ENCODE data around the gene BSPRY. TPM values are rescaled to one million over a fixed set of nuclear protein-coding genes. Genes with fewer than 3 reads are reported as not detected.
A peak's percentile ranks its signal among the peaks of the same experiment; 100 is the strongest.

Gene BSPRY
- total and polyA plus RNA-seq, 2 of the 13 experiments (the other 11 are each of a cell fraction or from before 2014, with no cell fraction given) = 0.09 to 0.26 TPM

DNA sequence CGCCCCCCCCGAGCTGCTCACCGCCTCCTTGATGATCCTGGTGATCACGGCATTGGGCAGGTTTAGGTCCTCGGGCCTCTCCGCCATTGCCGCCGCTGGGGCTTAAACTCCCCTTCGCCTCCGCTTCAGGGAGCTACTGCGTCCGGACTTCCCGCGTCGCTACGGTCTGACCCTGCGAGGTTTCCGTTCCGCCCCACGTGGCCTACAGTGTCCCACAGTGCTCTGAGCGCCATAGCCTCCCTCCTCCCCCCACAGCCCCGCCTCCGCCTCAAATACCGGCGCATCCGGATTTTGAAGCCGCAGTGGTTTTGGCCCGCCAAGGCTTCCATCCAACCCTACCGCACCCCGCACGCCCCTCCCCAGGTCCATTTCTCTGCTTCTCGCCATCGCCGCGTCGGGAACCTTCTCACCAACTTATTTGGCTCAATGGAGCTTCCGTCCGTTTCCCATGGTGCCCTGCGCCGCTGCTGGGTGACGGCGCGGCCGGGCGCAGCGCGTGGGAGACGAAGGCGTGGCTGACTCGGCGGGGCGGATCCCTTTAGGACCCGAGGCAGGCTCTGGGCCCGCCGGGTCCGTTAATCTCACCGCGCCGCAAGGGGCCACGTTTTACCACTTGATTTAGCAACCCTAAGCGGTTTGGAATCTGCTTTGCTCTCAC is 61.0 kb downstream of the BSPRY start, which contains the start of the genes C9orf43 and POLE3 (continued):
- TF ChIP-seq FOXK2 (IDR thresholded peaks at IDR 0.05) (no peak; the same call in 1 of the 2 replicates), ZNF24 (IDR thresholded peaks at IDR 0.05) (no peak), ARHGAP35 (CRISPR knock-in tag; IDR thresholded peaks at IDR 0.05; ENCODE audit: borderline replicate concordance) (peak; percentile 76), ZNF143 (CRISPR knock-in tag; IDR thresholded peaks at IDR 0.05) (peak; percentile 96), ARNTL (CRISPR knock-in tag; IDR thresholded peaks at IDR 0.05) (peak; percentile 56), RFX1 (IDR thresholded peaks at IDR 0.05) (no peak; the same call in 1 of the 2 replicates), HNRNPUL1 (IDR thresholded peaks at IDR 0.05; ENCODE audit: low read depth, low read length) (0 out of 2 replicates have a peak, but pooled peaks have one; percentile 63), TSC22D2 (CRISPR knock-in tag; IDR thresholded peaks at IDR 0.05; ENCODE audit: borderline replicate concordance) (peak; percentile 85; the same call in 1 of the 2 replicates), HOXA3 (CRISPR knock-in tag; IDR thresholded peaks at IDR 0.05) (peak; percentile 95), RELA (CRISPR knock-in tag; IDR thresholded peaks at IDR 0.05) (no peak), ZNF772 (CRISPR knock-in tag; IDR thresholded peaks at IDR 0.05) (peak; percentile 76)
- TF ChIP-seq, protein P1, sequence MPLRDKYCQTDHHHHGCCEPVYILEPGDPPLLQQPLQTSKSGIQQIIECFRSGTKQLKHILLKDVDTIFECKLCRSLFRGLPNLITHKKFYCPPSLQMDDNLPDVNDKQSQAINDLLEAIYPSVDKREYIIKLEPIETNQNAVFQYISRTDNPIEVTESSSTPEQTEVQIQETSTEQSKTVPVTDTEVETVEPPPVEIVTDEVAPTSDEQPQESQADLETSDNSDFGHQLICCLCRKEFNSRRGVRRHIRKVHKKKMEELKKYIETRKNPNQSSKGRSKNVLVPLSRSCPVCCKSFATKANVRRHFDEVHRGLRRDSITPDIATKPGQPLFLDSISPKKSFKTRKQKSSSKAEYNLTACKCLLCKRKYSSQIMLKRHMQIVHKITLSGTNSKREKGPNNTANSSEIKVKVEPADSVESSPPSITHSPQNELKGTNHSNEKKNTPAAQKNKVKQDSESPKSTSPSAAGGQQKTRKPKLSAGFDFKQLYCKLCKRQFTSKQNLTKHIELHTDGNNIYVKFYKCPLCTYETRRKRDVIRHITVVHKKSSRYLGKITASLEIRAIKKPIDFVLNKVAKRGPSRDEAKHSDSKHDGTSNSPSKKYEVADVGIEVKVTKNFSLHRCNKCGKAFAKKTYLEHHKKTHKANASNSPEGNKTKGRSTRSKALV (CRISPR knock-in tag; IDR thresholded peaks at IDR 0.05) = peak; percentile 69; the same call in 1 of the 2 replicates
- TF ChIP-seq, protein P2, sequence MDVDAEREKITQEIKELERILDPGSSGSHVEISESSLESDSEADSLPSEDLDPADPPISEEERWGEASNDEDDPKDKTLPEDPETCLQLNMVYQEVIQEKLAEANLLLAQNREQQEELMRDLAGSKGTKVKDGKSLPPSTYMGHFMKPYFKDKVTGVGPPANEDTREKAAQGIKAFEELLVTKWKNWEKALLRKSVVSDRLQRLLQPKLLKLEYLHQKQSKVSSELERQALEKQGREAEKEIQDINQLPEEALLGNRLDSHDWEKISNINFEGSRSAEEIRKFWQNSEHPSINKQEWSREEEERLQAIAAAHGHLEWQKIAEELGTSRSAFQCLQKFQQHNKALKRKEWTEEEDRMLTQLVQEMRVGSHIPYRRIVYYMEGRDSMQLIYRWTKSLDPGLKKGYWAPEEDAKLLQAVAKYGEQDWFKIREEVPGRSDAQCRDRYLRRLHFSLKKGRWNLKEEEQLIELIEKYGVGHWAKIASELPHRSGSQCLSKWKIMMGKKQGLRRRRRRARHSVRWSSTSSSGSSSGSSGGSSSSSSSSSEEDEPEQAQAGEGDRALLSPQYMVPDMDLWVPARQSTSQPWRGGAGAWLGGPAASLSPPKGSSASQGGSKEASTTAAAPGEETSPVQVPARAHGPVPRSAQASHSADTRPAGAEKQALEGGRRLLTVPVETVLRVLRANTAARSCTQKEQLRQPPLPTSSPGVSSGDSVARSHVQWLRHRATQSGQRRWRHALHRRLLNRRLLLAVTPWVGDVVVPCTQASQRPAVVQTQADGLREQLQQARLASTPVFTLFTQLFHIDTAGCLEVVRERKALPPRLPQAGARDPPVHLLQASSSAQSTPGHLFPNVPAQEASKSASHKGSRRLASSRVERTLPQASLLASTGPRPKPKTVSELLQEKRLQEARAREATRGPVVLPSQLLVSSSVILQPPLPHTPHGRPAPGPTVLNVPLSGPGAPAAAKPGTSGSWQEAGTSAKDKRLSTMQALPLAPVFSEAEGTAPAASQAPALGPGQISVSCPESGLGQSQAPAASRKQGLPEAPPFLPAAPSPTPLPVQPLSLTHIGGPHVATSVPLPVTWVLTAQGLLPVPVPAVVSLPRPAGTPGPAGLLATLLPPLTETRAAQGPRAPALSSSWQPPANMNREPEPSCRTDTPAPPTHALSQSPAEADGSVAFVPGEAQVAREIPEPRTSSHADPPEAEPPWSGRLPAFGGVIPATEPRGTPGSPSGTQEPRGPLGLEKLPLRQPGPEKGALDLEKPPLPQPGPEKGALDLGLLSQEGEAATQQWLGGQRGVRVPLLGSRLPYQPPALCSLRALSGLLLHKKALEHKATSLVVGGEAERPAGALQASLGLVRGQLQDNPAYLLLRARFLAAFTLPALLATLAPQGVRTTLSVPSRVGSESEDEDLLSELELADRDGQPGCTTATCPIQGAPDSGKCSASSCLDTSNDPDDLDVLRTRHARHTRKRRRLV (CRISPR knock-in tag; IDR thresholded peaks at IDR 0.05) = peak; percentile 87
- TF ChIP-seq, protein P3, sequence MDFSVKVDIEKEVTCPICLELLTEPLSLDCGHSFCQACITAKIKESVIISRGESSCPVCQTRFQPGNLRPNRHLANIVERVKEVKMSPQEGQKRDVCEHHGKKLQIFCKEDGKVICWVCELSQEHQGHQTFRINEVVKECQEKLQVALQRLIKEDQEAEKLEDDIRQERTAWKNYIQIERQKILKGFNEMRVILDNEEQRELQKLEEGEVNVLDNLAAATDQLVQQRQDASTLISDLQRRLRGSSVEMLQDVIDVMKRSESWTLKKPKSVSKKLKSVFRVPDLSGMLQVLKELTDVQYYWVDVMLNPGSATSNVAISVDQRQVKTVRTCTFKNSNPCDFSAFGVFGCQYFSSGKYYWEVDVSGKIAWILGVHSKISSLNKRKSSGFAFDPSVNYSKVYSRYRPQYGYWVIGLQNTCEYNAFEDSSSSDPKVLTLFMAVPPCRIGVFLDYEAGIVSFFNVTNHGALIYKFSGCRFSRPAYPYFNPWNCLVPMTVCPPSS (IDR thresholded peaks at IDR 0.05) = no peak
- TF ChIP-seq, protein P4, sequence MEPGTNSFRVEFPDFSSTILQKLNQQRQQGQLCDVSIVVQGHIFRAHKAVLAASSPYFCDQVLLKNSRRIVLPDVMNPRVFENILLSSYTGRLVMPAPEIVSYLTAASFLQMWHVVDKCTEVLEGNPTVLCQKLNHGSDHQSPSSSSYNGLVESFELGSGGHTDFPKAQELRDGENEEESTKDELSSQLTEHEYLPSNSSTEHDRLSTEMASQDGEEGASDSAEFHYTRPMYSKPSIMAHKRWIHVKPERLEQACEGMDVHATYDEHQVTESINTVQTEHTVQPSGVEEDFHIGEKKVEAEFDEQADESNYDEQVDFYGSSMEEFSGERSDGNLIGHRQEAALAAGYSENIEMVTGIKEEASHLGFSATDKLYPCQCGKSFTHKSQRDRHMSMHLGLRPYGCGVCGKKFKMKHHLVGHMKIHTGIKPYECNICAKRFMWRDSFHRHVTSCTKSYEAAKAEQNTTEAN (CRISPR knock-in tag; conservative IDR thresholded peaks at IDR 0.05) = peak; percentile 59
